Urinary bladder (tissue), 4 donors: ENCODE results near the gene AXIN1. TPM values are rescaled to one million over a fixed set of nuclear protein-coding genes. Genes with fewer than 3 reads are reported as not detected.
"Not testable (repeated sequence)": the region's sequence is repeated elsewhere in the genome, so short reads cannot be mapped to it uniquely, and the experiment has no call there.

Source experiments
- DNase-seq: peaks from one replicate; pipeline ENCODE4 v3.0.0-alpha.2; 2015; ENCODE audit errors: extremely low spot score
- H3K27ac ChIP-seq: one replicate; pipeline ENCODE4 v1.5.1; 2013; ENCODE audit warnings: low read depth, mild to moderate bottlenecking, moderate library complexity
- H3K36me3 ChIP-seq: one replicate; pipeline ENCODE4 v1.6.1; 2013; ENCODE audit warnings: mild to moderate bottlenecking, moderate library complexity; ENCODE audit not compliant: insufficient read depth
- H3K4me1 ChIP-seq: one replicate; pipeline ENCODE4 v1.6.1; 2013; ENCODE audit warnings: mild to moderate bottlenecking, moderate library complexity; ENCODE audit not compliant: insufficient read depth
- H3K4me3 ChIP-seq: one replicate; pipeline ENCODE4 v1.5.1; 2013; ENCODE audit warnings: low read depth, low read length
- WGBS: extraction: QIAGEN DNeasy Blood & Tissue Kit; methylation state at CpG from one replicate; pipeline ENCODE4 v1.1.7; 2013; 5-methylcytosine and 5-hydroxymethylcytosine counted together
- polyA plus RNA-seq: library from polyadenylated mRNA; stranded (reverse); fragments of 200-250 nt; gene quantifications from one replicate; pipeline ENCODE4 v1.2.3, GENCODE V29; 2013
- total RNA-seq: library from RNA; depleted of rRNA; stranded (reverse); fragments of >200 nt; gene quantifications from one replicate; pipeline ENCODE4 v1.2.3, GENCODE V29; 2014
- donor health status: healthy with polysubstance abuse.
- donor health status: healthy.

AXIN1 gene
- total and polyA plus RNA-seq, 2 donors: 9.9 to 25.0 TPM

GRCh38 chr16:359067-359763, 6.7 kb upstream of the AXIN1 start:
- 73% methylated on average over 19 of the region's 19 CpGs for WGBS
- H3K4me1 ChIP-seq: no peaks in the 10 kb centered on the region
- H3K4me3 ChIP-seq: no peak overlapping the region
- H3K27ac ChIP-seq: no peak overlapping the region
- DNase-seq: no peak
- H3K36me3 ChIP-seq: no peaks in the 10 kb centered on the region

- H3K4me3 ChIP-seq: no peak overlapping the region
- DNase-seq: no peak
- H3K4me1 ChIP-seq: no peaks in the 10 kb centered on the region
- 57% methylated on average over 12 of the region's 12 CpGs for WGBS
- H3K27ac ChIP-seq: no peak overlapping the region
- H3K36me3 ChIP-seq: no peaks in the 10 kb centered on the region
These were observed 4.2 kb upstream of the AXIN1 start for GRCh38 chr16:356741-357140.

DNA sequence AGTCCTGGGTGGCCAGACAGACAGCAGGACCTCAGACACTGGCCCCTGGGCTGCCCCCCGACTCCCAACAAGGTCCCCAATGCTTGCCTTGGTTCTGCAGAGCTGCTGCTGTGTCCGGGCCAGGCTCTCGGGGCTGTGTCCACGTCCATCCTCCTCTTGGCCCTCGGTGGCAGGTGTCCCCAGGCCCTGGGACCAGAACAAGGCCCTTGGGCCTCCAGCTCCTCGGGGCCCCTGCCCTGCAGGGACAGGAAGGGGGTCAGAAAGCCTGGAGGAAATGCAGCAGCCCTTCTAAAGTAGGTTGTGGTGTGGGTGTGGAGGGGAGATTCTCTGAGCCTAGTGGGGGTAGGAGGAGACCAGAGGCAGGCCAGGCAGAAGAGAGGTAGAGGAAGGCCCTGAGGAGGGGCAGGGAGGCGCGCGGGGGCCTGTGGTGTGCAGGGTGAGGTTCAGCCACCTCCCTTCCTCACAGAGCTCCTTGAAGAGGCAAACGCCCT, 2.5 kb upstream of the AXIN1 start:
- 85% methylated on average over 10 of the region's 10 CpGs for WGBS
- no peak overlapping the region for H3K4me3 ChIP-seq
- H3K27ac ChIP-seq: no peak overlapping the region
- H3K36me3 ChIP-seq: no peaks in the 10 kb centered on the region
- no peaks in the 10 kb centered on the region for H3K4me1 ChIP-seq
- no peak for DNase-seq

- peak overlapping the region; percentile 13 for H3K27ac ChIP-seq
- no peak for DNase-seq
- 90% methylated on average over 12 of the region's 12 CpGs for WGBS
- no peaks in the 10 kb centered on the region for H3K36me3 ChIP-seq
- H3K4me3 ChIP-seq: no peak overlapping the region
- no peaks in the 10 kb centered on the region for H3K4me1 ChIP-seq
These were observed 1.9 kb upstream of the AXIN1 start for GRCh38 chr16:354291-354881.

- peak overlapping the region; percentile 88 for H3K27ac ChIP-seq
- 61% methylated on average over 25 of the region's 25 CpGs for WGBS
- H3K4me1 ChIP-seq: no peaks in the 10 kb centered on the region
- H3K4me3 ChIP-seq: peak overlapping the region; percentile 22
- no peaks in the 10 kb centered on the region for H3K36me3 ChIP-seq
- DNase-seq: no peak
These were observed 1.1 kb upstream of the AXIN1 start for GRCh38 chr16:353404-354290.

GRCh38 chr16:351804-352520, 561 bp downstream of the AXIN1 start:
- no peak overlapping the region for H3K27ac ChIP-seq
- DNase-seq: no peak
- WGBS: under 1% methylated on average over 95 of the region's 95 CpGs

DNA sequence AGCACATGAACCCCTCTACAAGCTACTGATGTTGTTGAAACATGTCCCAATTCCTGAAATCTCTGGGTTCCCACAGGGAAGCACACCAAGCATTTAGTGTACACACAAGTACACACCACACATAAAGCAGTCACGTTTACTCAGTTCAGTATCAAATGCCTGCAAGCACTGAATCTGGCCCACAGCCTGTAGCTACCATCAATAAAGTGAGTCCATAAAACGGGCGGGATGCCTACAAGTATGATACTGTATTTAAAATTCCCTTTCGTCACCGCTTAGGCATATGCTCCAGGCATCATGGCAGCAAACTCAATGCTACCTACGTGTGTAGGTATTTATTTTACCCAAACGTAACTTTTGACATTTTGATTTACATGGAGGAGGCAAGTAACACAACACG, 2.3 kb downstream of the AXIN1 start:
- H3K27ac ChIP-seq: no peak overlapping the region
- no peak for DNase-seq
- WGBS: 79% methylated on average over 8 of the region's 8 CpGs
- no peaks in the 10 kb centered on the region for H3K36me3 ChIP-seq
- H3K4me3 ChIP-seq: no peak overlapping the region
- H3K4me1 ChIP-seq: no peaks in the 10 kb centered on the region

More at GRCh38 chr16:351804-352520, 561 bp downstream of the AXIN1 start:
- H3K4me1 ChIP-seq: no peaks in the 10 kb centered on the region
- H3K36me3 ChIP-seq: no peaks in the 10 kb centered on the region
- peak overlapping the region; percentile 89 for H3K4me3 ChIP-seq

DNA sequence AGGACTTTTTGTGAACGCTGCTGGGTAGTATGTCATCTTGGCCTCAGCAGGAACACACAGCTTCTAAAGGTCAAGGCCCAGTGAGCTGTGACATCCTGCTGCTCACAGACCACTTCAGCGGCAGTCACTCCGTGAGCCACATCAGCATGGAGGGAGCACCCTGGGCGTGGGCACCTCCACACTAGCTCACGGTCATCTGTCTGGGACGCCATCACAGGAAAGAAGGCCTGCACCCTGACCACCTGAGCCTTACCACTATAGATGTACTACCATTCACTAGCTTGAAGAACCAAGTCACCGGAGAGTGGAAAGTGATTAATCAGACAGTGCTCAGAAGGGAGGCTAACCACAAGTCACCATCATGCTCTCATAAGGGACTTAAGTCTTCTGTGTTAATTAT, 3.3 kb downstream of the AXIN1 start:
- no peaks in the 10 kb centered on the region for H3K36me3 ChIP-seq
- no peak for DNase-seq

GRCh38 chr16:348495-348894, 4.0 kb downstream of the AXIN1 start:
- H3K4me1 ChIP-seq, H3K4me3 ChIP-seq, H3K36me3 ChIP-seq, DNase-seq, H3K27ac ChIP-seq: not testable (repeated sequence)
- 93% methylated on average over 10 of the region's 10 CpGs for WGBS

More for the DNA sequence above, 3.3 kb downstream of the AXIN1 start:
- Histone ChIP-seq H3K4me3 (no peak overlapping the region), H3K27ac (no peak overlapping the region), H3K4me1 (no peaks in the 10 kb centered on the region)
- 91% methylated on average over 7 of the region's 7 CpGs for WGBS

- DNase-seq: no peak
- no peaks in the 10 kb centered on the region for H3K4me1 ChIP-seq
- 94% methylated on average over 6 of the region's 6 CpGs for WGBS
- no peaks in the 10 kb centered on the region for H3K36me3 ChIP-seq
- no peak overlapping the region for H3K4me3 ChIP-seq
- no peak overlapping the region for H3K27ac ChIP-seq
These were observed 5.3 kb downstream of the AXIN1 start for GRCh38 chr16:347203-347602.

GRCh38 chr16:346587-346986, 5.9 kb downstream of the AXIN1 start:
- 88% methylated on average over 15 of the region's 15 CpGs for WGBS
- H3K4me3 ChIP-seq: no peak overlapping the region
- no peaks in the 10 kb centered on the region for H3K36me3 ChIP-seq
- DNase-seq: no peak
- no peak overlapping the region for H3K27ac ChIP-seq
- H3K4me1 ChIP-seq: no peaks in the 10 kb centered on the region

- DNase-seq: no peak
- whole genome bisulfite sequencing: 93% methylated on average over 11 of the region's 11 CpGs
- no peak overlapping the region for H3K4me3 ChIP-seq
- no peaks in the 10 kb centered on the region for H3K36me3 ChIP-seq
- H3K27ac ChIP-seq: no peak overlapping the region
- no peaks in the 10 kb centered on the region for H3K4me1 ChIP-seq
These were observed 6.8 kb downstream of the AXIN1 start for GRCh38 chr16:345772-346171.
